ENCODE results near the gene ACOT13. TPM values are rescaled to one million over a fixed set of nuclear protein-coding genes. Genes with fewer than 3 reads are reported as not detected.
"Not testable (repeated sequence)": the region's sequence is repeated elsewhere in the genome, so short reads cannot be mapped to it uniquely, and the experiment has no call there.

Gene ACOT13
- total RNA-seq, 3 donors from 2014 or later (not counting 1 experiment from before 2014, with no cell fraction given), result 3.2 to 4.3 (median 4.2) TPM

- H3K4me3 Mint-ChIP-seq; H3K36me3 ChIP-seq (ENCODE audit: control insufficient read depth, insufficient read depth, low read length); H3K36me3 Mint-ChIP-seq; H3K9me3 ChIP-seq (ENCODE audit: control insufficient read depth, insufficient read depth, low read length); DNase-seq; H3K4me3 ChIP-seq (ENCODE audit: low read length); H3K27me3 ChIP-seq (ENCODE audit: control insufficient read depth, insufficient read depth, low read length); intact Hi-C loops (cut with micrococcal nuclease); H3K27ac Mint-ChIP-seq; H3K9me3 Mint-ChIP-seq; H3K27me3 Mint-ChIP-seq (ENCODE audit: low read depth in 2 of 2); H3K27ac ChIP-seq (ENCODE audit: low read length); ATAC-seq: not testable (repeated sequence)
- H3K4me1 ChIP-seq (ENCODE audit: control insufficient read depth, insufficient read depth, low read length), result peaks cover 18% of the 10 kb centered on the region
- WGBS (ENCODE audit: insufficient coverage), result 100% methylated on average over 1 of the region's 4 CpGs
- peaks cover 24 to 25% of the 10 kb centered on the region in 2 donors for H3K4me1 Mint-ChIP-seq
These were observed 4.2 kb downstream of the ACOT13 start for GRCh38 chr6:24671077-24671476.

GRCh38 chr6:24672620-24673182 is 5.8 kb downstream of the ACOT13 start:
- H3K36me3 Mint-ChIP-seq, result no peaks in the 10 kb centered on the region
- no peak for DNase-seq
- no peak overlapping the region for H3K27ac ChIP-seq (ENCODE audit: low read length)
- H3K36me3 ChIP-seq (ENCODE audit: control insufficient read depth, insufficient read depth, low read length), result no peaks in the 10 kb centered on the region
- no peak overlapping the region for H3K27ac Mint-ChIP-seq
- no peak overlapping the region for H3K4me3 ChIP-seq (ENCODE audit: low read length)
- intact Hi-C loops (cut with micrococcal nuclease), result no loop called here
- H3K4me1 Mint-ChIP-seq, result peaks cover 11 to 12% of the 10 kb centered on the region in 2 donors
- peaks cover 7% of the 10 kb centered on the region for H3K4me1 ChIP-seq (ENCODE audit: control insufficient read depth, insufficient read depth, low read length)
- no peaks in the 10 kb centered on the region for H3K27me3 ChIP-seq (ENCODE audit: control insufficient read depth, insufficient read depth, low read length)
- H3K4me3 Mint-ChIP-seq, result no peak overlapping the region
- 94% methylated on average over 5 of the region's 6 CpGs for WGBS (ENCODE audit: insufficient coverage)
- no peaks in the 10 kb centered on the region for H3K9me3 Mint-ChIP-seq
- H3K9me3 ChIP-seq (ENCODE audit: control insufficient read depth, insufficient read depth, low read length), result no peaks in the 10 kb centered on the region
- no peak for TF ChIP-seq CTCF (IDR thresholded peaks at IDR 0.05)
- no peaks in the 10 kb centered on the region for H3K27me3 Mint-ChIP-seq (ENCODE audit: low read depth in 2 of 2)
- ATAC-seq, result no peak

- no peak overlapping the region for H3K4me3 Mint-ChIP-seq
- Histone ChIP-seq H3K27ac (ENCODE audit: low read length) (no peak overlapping the region), H3K4me3 (ENCODE audit: low read length) (no peak overlapping the region), H3K4me1 (ENCODE audit: control insufficient read depth, insufficient read depth, low read length) (no peaks in the 10 kb centered on the region), H3K9me3 (ENCODE audit: control insufficient read depth, insufficient read depth, low read length) (no peaks in the 10 kb centered on the region), H3K27me3 (ENCODE audit: control insufficient read depth, insufficient read depth, low read length) (no peaks in the 10 kb centered on the region), H3K36me3 (ENCODE audit: control insufficient read depth, insufficient read depth, low read length) (no peaks in the 10 kb centered on the region)
- no peaks in the 10 kb centered on the region for H3K27me3 Mint-ChIP-seq (ENCODE audit: low read depth in 2 of 2)
- no peak for TF ChIP-seq CTCF (IDR thresholded peaks at IDR 0.05)
- H3K27ac Mint-ChIP-seq, result no peak overlapping the region
- WGBS (ENCODE audit: insufficient coverage), result no CpG with 5 or more reads among the region's 2 CpGs
- no peaks in the 10 kb centered on the region for H3K9me3 Mint-ChIP-seq
- H3K36me3 Mint-ChIP-seq, result no peaks in the 10 kb centered on the region
- ATAC-seq (no peak), DNase-seq (no peak)
- intact Hi-C loops (cut with micrococcal nuclease), result no loop called here
- H3K4me1 Mint-ChIP-seq, result peaks cover 6 to 7% of the 10 kb centered on the region in 2 donors
These were observed 6.7 kb downstream of the ACOT13 start for GRCh38 chr6:24673625-24674024.

- not testable (repeated sequence) for H3K36me3 Mint-ChIP-seq
These were observed 12.0 kb downstream of the ACOT13 start for GRCh38 chr6:24678792-24679352.

More at GRCh38 chr6:24678792-24679352, 12.0 kb downstream of the ACOT13 start:
- H3K4me3 ChIP-seq (ENCODE audit: low read length); H3K36me3 ChIP-seq (ENCODE audit: control insufficient read depth, insufficient read depth, low read length); H3K27me3 ChIP-seq (ENCODE audit: control insufficient read depth, insufficient read depth, low read length); H3K9me3 ChIP-seq (ENCODE audit: control insufficient read depth, insufficient read depth, low read length); H3K4me1 ChIP-seq (ENCODE audit: control insufficient read depth, insufficient read depth, low read length); intact Hi-C loops (cut with micrococcal nuclease); H3K9me3 Mint-ChIP-seq; DNase-seq; ATAC-seq; H3K27ac Mint-ChIP-seq; H3K4me1 Mint-ChIP-seq; H3K4me3 Mint-ChIP-seq; H3K27ac ChIP-seq (ENCODE audit: low read length); H3K27me3 Mint-ChIP-seq (ENCODE audit: low read depth in 2 of 2): not testable (repeated sequence)
- 94% methylated on average over 10 of the region's 11 CpGs for WGBS (ENCODE audit: insufficient coverage)

All from natural killer cell (primary cell).